SIG-M5 treated with dmso at 0.1 percent for 504 hours (cell line): ENCODE measurements around the gene ASB9.
"Not testable (repeated sequence)": the region's sequence is repeated elsewhere in the genome, so short reads cannot be mapped to it uniquely, and the experiment has no call there.

ENCODE experiments used
- DNase-seq: peaks from one replicate; lab custom pipeline; 2025; ENCODE audit not compliant: unreplicated experiment; lab: John Stamatoyannopoulos, UW

ASB9 gene, protein sequence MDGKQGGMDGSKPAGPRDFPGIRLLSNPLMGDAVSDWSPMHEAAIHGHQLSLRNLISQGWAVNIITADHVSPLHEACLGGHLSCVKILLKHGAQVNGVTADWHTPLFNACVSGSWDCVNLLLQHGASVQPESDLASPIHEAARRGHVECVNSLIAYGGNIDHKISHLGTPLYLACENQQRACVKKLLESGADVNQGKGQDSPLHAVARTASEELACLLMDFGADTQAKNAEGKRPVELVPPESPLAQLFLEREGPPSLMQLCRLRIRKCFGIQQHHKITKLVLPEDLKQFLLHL

DNA sequence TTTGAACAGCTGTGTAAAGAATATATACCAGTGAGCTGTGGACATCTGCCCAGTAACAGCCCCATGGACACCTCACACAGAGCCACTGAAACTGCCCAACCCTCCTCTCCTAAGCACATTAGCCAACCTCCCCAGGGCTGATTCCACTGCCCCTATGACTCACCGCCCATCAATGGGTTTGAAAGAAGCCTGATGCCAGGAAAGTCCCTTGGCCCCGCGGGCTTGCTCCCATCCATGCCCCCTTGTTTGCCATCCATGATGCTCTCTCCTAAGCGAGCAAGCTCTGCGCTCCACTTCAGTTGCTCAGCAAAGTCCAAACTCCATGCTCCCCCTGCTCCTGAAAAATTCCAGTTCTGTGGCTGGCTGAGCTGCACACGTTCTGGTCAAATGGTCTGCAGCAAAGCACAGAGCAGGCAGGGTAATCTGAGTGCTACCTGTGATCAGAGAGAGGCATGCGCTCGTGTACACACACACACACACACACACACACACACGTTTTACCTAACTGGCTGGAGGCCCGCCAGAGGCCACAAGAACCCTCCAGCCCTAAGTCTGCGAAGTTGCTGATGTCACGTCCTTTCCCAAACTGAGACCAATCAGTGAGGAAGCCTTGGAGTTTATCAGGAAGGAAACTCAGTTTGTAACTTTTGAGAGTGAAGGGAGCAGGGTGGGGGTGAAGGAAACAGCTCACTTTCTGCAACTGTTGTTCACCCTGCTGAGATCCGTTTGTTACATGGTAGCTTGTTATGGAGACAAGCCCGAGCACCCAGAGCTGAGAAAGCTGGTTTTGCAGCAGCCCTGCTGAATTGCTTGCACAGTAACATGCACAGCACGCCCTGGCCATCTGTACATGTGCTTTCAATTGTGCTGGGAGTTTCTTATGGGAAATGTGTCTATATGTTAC is at the start of gene ASB9:
ASB9 (minus strand) TSS at position 466 of the 904 bp plus-strand sequence; CDS start at position 257, 209 bp downstream.
- DNase-seq = no peak

DNA sequence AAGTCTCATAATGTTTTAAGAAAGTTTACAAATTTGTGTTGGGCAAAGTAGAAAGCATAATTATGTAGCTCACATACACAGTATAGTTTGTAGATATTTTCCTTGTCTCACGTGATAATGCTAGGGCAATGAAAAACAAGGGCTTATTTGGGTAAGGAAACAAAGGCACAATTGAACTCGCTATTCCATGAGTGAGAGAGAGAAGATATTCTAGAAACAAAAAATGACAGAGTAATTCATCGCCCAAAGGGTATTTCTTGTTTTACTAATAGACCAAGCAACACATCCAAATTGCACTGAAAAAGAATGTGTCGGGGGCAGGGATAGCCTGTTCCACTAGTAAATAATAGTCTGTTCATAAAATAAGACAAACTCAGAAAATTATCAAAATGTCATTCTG is 49.2 kb upstream of the ASB9 start:
- DNase-seq = no peak

DNA sequence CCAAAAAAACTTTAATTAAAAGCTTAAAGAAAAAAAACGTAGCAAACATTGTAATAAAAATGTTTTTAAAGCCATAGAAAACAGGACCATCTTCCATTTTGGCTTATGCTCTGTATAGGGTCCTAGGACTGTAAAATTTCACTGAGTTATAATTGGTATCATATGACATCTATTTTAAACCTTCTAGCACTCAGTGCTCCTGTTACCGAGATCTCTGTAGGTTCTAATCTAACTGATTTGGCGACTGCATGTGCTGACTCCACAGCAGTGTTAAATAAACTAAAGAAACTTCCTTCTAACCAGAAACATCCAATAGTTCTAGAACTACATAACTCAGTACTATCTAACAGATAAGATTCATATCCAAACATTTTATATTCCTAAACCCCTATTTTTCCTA is 45.6 kb upstream of the ASB9 start, which contains the start of gene ASB11:
ASB11 (minus strand) TSS at position 132 of the 400 bp plus-strand sequence; CDS start at position 97, 35 bp downstream.
- DNase-seq = no peak

- no peak for DNase-seq
These were observed 44.6 kb upstream of the ASB9 start for GRCh38 chrX:15314472-15314871.

DNA sequence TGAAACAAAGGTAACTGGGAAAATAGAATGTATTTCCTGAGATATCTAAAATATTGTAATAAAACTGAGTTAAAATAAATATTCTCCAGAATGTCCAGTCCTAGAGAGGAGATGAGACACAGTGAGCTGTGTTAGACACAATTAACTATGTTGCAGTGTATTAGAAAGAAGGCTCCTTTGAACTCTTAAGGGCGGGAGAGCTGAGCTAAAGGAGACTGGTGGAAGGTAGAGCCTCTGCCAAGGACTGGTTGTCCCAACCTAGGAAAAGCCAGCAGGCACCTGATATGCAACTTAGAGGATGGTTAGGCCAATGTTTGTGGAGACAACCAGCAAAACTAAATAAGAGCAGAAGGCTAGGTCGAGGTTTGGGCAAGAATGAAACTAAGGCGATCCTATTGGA is 41.2 kb upstream of the ASB9 start:
- DNase-seq = no peak

DNA sequence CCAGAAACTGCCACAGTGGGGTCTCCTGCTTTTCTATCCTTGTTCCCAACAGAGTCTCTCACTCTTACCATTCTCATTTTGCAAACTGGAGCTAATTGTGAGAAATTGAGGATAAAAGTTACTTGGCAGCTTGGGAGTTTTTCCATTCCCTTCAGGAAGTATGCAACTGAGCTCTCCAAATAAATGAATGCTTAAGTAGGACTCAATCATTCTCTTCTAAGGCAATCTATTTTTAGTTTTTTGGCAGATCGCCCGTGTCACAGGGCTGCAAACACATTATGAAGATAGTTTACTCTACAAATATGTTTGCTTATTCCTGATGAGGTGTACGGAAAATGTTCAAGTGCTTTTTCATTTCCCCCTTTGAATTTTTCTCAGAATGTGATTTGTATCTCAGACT is 40.2 kb upstream of the ASB9 start:
- DNase-seq = peak; percentile 0

- not testable (repeated sequence) for DNase-seq
These were observed 36.0 kb upstream of the ASB9 start for GRCh38 chrX:15305899-15306298.

DNA sequence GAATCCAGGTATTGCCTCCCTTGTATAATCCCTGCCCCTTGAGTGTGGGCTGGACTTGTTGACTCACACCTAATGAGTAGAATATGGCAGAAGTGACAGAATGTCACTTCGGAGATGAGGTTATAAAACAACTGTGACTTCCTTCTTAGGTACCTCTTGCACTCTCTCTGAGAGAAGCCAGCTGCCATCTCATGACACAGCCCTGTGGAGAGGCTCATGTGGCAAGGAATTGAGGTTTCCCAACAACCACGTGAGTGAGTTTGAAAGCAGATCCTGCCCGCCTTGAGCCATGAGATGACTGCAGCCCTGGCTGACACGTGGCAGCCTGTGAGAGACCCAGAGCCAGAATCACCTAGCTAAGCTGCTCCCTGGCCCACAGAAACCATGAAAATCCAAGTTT is 32.0 kb upstream of the ASB9 start:
- DNase-seq = peak; percentile 68

GRCh38 chrX:15299941-15300851 is 30.3 kb upstream of the ASB9 start:
- DNase-seq = peak; percentile 13

- no peak for DNase-seq
These were observed 28.9 kb upstream of the ASB9 start for GRCh38 chrX:15298780-15299179.

DNA sequence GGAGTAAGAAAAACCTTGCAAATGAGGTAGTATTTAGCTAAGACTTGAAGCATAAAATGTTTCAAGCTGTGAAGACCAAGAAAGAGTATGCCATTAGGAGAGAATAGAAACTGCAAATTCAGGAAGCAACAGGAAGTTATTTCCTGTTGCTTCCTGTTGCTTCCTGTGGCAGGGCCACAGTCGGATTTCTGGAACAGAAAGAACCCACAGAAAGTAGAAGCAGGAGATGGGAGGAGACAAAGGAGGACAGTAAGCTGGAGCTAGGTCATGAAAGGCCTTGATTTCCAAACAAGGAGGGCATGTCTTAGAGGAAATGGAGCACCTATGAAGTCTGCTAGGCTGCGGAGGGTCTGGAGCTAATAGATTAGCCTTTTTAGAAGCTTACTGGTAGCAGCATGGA is 28.3 kb upstream of the ASB9 start:
- no peak for DNase-seq

- DNase-seq = no peak
These were observed 23.6 kb upstream of the ASB9 start for GRCh38 chrX:15293451-15293850.

- DNase-seq = no peak
These were observed 23.0 kb upstream of the ASB9 start for GRCh38 chrX:15292861-15293260.

DNA sequence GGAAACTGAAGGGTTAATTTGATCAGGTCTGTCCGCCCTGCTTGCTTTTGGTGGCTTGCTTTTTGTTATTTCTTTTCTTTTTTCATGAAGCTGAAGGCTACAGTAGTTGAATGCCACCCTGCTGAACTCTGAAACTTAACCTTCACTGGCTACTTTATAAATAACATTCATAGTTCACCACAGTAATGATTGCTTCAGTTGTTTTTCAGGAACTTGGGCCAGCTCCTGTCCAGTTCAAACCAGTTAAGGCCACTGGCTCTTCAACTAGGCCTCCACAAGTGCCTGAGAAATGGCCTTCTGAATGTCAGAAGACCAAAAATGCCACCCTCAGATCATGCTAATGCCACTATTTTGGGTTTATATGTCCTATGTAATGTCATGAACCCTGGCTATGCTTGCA is 7.7 kb upstream of the ASB9 start:
- DNase-seq = no peak

GRCh38 chrX:15274946-15275345 is 5.1 kb upstream of the ASB9 start:
- DNase-seq = no peak

DNA sequence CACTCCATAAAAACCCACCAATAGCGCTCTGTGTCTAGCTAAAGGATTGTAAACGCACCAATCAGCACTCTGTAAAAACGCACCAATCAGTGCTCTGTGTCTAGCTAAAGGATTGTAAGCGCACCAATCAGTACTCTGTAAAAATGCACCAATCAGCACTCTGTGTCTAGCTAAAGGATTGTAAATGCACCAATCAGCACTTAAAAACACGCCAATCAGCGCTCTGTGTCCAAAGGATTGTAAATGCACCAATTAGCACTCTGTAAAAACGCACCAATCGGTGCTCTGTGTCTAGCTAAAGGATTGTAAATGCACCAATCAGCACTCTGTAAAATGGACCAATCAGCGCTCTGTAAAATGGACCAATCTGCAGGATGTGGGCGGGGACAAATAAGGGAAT is 3.4 kb upstream of the ASB9 start:
- not testable (repeated sequence) for DNase-seq

GRCh38 chrX:15271757-15272156 is 1.9 kb upstream of the ASB9 start:
- DNase-seq = no peak

- DNase-seq = no peak
These were observed 763 bp downstream of the ASB9 start for GRCh38 chrX:15269120-15269519.

DNA sequence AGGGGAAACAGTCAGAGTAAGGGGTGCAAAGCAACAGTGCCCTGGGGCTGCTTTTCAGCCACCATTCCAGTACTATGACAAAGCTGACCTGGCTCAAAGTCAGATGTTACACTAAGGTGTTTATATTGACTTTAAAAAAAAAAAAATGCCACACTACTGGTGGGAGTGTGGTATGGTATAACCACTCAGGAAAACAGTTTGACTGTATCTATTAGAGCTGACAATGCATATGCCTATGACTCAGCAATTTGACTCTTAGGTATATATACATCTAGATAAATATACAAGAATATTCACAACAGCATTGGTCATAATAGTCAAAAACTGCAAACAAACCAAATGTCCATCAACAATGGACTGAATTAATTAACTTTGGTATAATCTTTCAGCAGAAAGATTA is 15.0 kb downstream of the ASB9 start:
- DNase-seq = no peak

GRCh38 chrX:15245896-15246295 is 24.0 kb downstream of the ASB9 start:
- no peak for DNase-seq

DNA sequence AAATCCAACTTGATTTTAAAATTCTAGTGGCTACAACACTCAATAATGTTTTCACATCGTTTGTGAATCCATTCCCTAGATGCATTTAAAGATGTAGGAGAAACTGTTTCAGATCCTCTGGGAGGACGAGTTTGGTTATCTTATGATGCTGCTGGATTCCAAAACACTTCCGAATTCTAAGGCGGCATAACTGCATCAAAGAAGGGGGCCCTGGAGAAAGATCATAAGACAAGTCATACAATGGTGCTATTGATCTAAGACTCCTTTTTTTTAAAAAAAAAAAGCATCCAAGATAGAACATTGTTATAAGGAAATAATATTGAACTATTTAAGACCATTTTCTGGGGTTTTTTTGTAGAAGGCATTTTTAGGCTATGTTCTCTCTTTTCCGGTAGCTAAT is 25.5 kb downstream of the ASB9 start:
- DNase-seq = no peak
